Measurements from ENCODE around the gene CRAMP1. TPM values are rescaled to one million over a fixed set of nuclear protein-coding genes. Genes with fewer than 3 reads are reported as not detected.

CRAMP1 gene
- total and polyA plus RNA-seq, 2 donors (not counting 3 experiments of a cell fraction or from before 2014, with no cell fraction given), result 21.5 to 30.8 TPM

- Histone ChIP-seq H3K4me1 (ENCODE audit: control insufficient read depth, extremely low read depth, insufficient read depth, low read length) (no peaks in the 10 kb centered on the region), H3K79me2 (ENCODE audit: control insufficient read depth, insufficient read depth, low read length) (no peaks in the 10 kb centered on the region), H2AFZ (ENCODE audit: low read depth, low read length) (no peak overlapping the region), H3K9me1 (replicated peaks; ENCODE audit: control insufficient read depth, extremely low read depth, insufficient read depth, low read length) (no peaks in the 10 kb centered on the region), H3K9ac (replicated peaks; ENCODE audit: extremely low read depth, insufficient read depth, low read length) (no peak overlapping the region), H3K9me3 (replicated peaks; ENCODE audit: control insufficient read depth, insufficient read depth, low read length) (no peaks in the 10 kb centered on the region), H4K20me1 (replicated peaks; ENCODE audit: control insufficient read depth, extremely low read depth, insufficient read depth, low read length) (no peaks in the 10 kb centered on the region), H3K36me3 (ENCODE audit: control insufficient read depth in 2 of 2, extremely low read depth in 1 of 2, insufficient read depth in 2 of 2, low read length in 2 of 2) (peaks cover 8 to 49% of the 10 kb centered on the region in 2 experiments), H3K4me2 (ENCODE audit: insufficient read depth, low read length) (no peak overlapping the region), H3K4me3 (replicated peaks in 1 of 3; ENCODE audit: insufficient read depth in 1 of 3, low read depth in 1 of 3, low read length in 3 of 3) (no peak overlapping the region), H3K27me3 (ENCODE audit: control insufficient read depth in 2 of 2, insufficient read depth in 2 of 2, low read length in 2 of 2) (no peaks in the 10 kb centered on the region), H3K27ac (ENCODE audit: insufficient read depth, low read depth, low read length) (no peak overlapping the region)
- no peak for DNase-seq (ENCODE audit: low read depth, low spot score)
- ChIA-PET POLR2A (no interaction called here), CTCF (interaction anchor here (1.0 kb wide), 1 partner anchor 16 kb away, joined by 4 read pairs; no protein-coding TSS in a partner anchor)
- no peak for FAIRE-seq
- BruUV-seq (replicated peaks), result no TSS peak
- intact Hi-C loops (cut with micrococcal nuclease), result no loop called here
- TF ChIP-seq JUN (IDR thresholded peaks at IDR 0.05; ENCODE audit: borderline replicate concordance, insufficient read depth, insufficient read length, low read depth) (no peak), POLR2AphosphoS5 (IDR thresholded peaks at IDR 0.05; ENCODE audit: insufficient read depth, low read depth, low read length) (no peak), FOS (IDR thresholded peaks at IDR 0.05; ENCODE audit: borderline replicate concordance, insufficient read depth, low read length) (no peak), EZH2 (IDR thresholded peaks at IDR 0.05; ENCODE audit: borderline replicate concordance, low read depth, low read length, severe bottlenecking) (no peak), POLR2A (IDR thresholded peaks at IDR 0.05; ENCODE audit: low read depth, low read length) (no peak), GATA2 (IDR thresholded peaks at IDR 0.05; ENCODE audit: insufficient read depth, insufficient read length, low read depth, low read length) (no peak), MYC (IDR thresholded peaks at IDR 0.05; ENCODE audit: low read depth, low read length) (no peak)
- TF ChIP-seq, protein P1, sequence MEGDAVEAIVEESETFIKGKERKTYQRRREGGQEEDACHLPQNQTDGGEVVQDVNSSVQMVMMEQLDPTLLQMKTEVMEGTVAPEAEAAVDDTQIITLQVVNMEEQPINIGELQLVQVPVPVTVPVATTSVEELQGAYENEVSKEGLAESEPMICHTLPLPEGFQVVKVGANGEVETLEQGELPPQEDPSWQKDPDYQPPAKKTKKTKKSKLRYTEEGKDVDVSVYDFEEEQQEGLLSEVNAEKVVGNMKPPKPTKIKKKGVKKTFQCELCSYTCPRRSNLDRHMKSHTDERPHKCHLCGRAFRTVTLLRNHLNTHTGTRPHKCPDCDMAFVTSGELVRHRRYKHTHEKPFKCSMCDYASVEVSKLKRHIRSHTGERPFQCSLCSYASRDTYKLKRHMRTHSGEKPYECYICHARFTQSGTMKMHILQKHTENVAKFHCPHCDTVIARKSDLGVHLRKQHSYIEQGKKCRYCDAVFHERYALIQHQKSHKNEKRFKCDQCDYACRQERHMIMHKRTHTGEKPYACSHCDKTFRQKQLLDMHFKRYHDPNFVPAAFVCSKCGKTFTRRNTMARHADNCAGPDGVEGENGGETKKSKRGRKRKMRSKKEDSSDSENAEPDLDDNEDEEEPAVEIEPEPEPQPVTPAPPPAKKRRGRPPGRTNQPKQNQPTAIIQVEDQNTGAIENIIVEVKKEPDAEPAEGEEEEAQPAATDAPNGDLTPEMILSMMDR (IDR thresholded peaks at IDR 0.05; ENCODE audit: extremely low read depth in 1 of 2, insufficient read depth in 1 of 2, low read depth in 1 of 2, low read length in 2 of 2), result no peak
- TF ChIP-seq, protein P2, sequence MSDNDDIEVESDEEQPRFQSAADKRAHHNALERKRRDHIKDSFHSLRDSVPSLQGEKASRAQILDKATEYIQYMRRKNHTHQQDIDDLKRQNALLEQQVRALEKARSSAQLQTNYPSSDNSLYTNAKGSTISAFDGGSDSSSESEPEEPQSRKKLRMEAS (IDR thresholded peaks at IDR 0.05; ENCODE audit: insufficient read depth, insufficient read length), result no peak
- dilution Hi-C loops (cut with MboI; ENCODE audit: extremely low pct_ligation_motif_present, low sequenced_read_pairs), result no loop called here
Observed at GRCh38 chr16:1653023-1653422, 40.9 kb downstream of the CRAMP1 start.
